Measurements from ENCODE around the gene HSP90AB1. TPM values are rescaled to one million over a fixed set of nuclear protein-coding genes. Genes with fewer than 3 reads are reported as not detected.

The HSP90AB1 gene
- total RNA-seq, 1 experiment from 2014 or later = 1,280 TPM

- no peak overlapping the region for H3K4me2 ChIP-seq (ENCODE audit: low read length)
- DNase-seq = no peak
- H3K4me3 ChIP-seq (ENCODE audit: low read length) = no peak overlapping the region
- ChIA-PET POLR2A (ENCODE audit: unreplicated experiment) (no interaction called here), CTCF (no interaction called here)
- BruUV-seq (replicated peaks) = no TSS peak
- H4K20me1 ChIP-seq (ENCODE audit: low read length) = no peaks in the 10 kb centered on the region
- H3K27me3 ChIP-seq (ENCODE audit: low read length) = no peaks in the 10 kb centered on the region
- intact Hi-C loops (cut with micrococcal nuclease) = no loop called here
- H3K4me1 ChIP-seq (ENCODE audit: insufficient read depth, low read length) = peaks cover 24% of the 10 kb centered on the region
- H3K36me3 ChIP-seq (ENCODE audit: low read depth, low read length) = peaks cover 17% of the 10 kb centered on the region
- no peaks in the 10 kb centered on the region for H3K79me2 ChIP-seq (ENCODE audit: low read length)
- H3F3A ChIP-seq (ENCODE audit: low read length, unreplicated experiment) = no peaks in the 10 kb centered on the region
- H3K9me3 ChIP-seq (ENCODE audit: low read length) = no peaks in the 10 kb centered on the region
- no peak for ATAC-seq
- no peak overlapping the region for H2AFZ ChIP-seq (ENCODE audit: low read length)
- no peak overlapping the region for H3K9ac ChIP-seq (ENCODE audit: low read length)
- H3K9me2 ChIP-seq (replicated peaks; ENCODE audit: low read length) = no peaks in the 10 kb centered on the region
- no peak overlapping the region for H3K27ac ChIP-seq (ENCODE audit: low read length)
- TF ChIP-seq CTCF (conservative IDR thresholded peaks at IDR 0.05; ENCODE audit: low read depth, low read length) = no peak
These were observed 14.0 kb upstream of the HSP90AB1 start for GRCh38 chr6:44232676-44233566.

- H4K20me1 ChIP-seq (ENCODE audit: low read length) = no peaks in the 10 kb centered on the region
- POLR2A ChIA-PET (ENCODE audit: unreplicated experiment) = no interaction called here
- no peak overlapping the region for H3K27ac ChIP-seq (ENCODE audit: low read length)
- no peak overlapping the region for H2AFZ ChIP-seq (ENCODE audit: low read length)
- no peaks in the 10 kb centered on the region for H3K9me2 ChIP-seq (replicated peaks; ENCODE audit: low read length)
- peaks cover 31% of the 10 kb centered on the region for H3K4me1 ChIP-seq (ENCODE audit: insufficient read depth, low read length)
- no peaks in the 10 kb centered on the region for H3F3A ChIP-seq (ENCODE audit: low read length, unreplicated experiment)
- H3K36me3 ChIP-seq (ENCODE audit: low read depth, low read length) = peaks cover 17% of the 10 kb centered on the region
- H3K4me3 ChIP-seq (ENCODE audit: low read length) = no peak overlapping the region
- H3K4me2 ChIP-seq (ENCODE audit: low read length) = no peak overlapping the region
- H3K79me2 ChIP-seq (ENCODE audit: low read length) = no peaks in the 10 kb centered on the region
- H3K9ac ChIP-seq (ENCODE audit: low read length) = no peak overlapping the region
- CTCF ChIA-PET = interaction anchor here (0.6 to 1.2 kb wide), 2 partner anchors 9 to 146 kb away, joined by 3 to 5 read pairs; no protein-coding TSS in a partner anchor
- H3K9me3 ChIP-seq (ENCODE audit: low read length) = no peaks in the 10 kb centered on the region
- ATAC-seq (no peak), DNase-seq (no peak)
- BruUV-seq (replicated peaks) = no TSS peak
- TF ChIP-seq CTCF (conservative IDR thresholded peaks at IDR 0.05; ENCODE audit: low read depth, low read length) = no peak
- no peak for TF ChIP-seq EZH2phosphoT487 (IDR thresholded peaks at IDR 0.05; ENCODE audit: borderline replicate concordance, low read length)
- no peak for TF ChIP-seq EZH2 (IDR thresholded peaks at IDR 0.05; ENCODE audit: low read length, unreplicated experiment)
- no peaks in the 10 kb centered on the region for H3K27me3 ChIP-seq (ENCODE audit: low read length)
- intact Hi-C loops (cut with micrococcal nuclease) = loop anchor here (1.0 kb wide), 1 partner anchor 61 kb away; no protein-coding TSS in a partner anchor
These were observed 13.3 kb upstream of the HSP90AB1 start for GRCh38 chr6:44233567-44234100.

Data from PC-3 (cell line).